ENCODE data around the gene CCDC160.
"Not testable (repeated sequence)": the region's sequence is repeated elsewhere in the genome, so short reads cannot be mapped to it uniquely, and the experiment has no call there.

Gene CCDC160

GRCh38 chrX:134236626-134237614 is at the start of gene CCDC160:
TSS of gene CCDC160 (plus strand) at chrX:134237182. CDS start at chrX:134244801, 7,619 bp downstream.
- H3K4me3 ChIP-seq (ENCODE audit: low read depth, low read length), result no peak within 1 kb of the TSS
- no peak for TF ChIP-seq CTCF (IDR thresholded peaks at IDR 0.05; ENCODE audit: borderline replicate concordance, insufficient read depth, low read depth, low read length)

- no peak for TF ChIP-seq CTCF (IDR thresholded peaks at IDR 0.05; ENCODE audit: borderline replicate concordance, insufficient read depth, low read depth, low read length)
- H3K4me3 ChIP-seq (ENCODE audit: low read depth, low read length), result no peak overlapping the region
These were observed 45.7 kb upstream of the CCDC160 start for GRCh38 chrX:134191281-134191680.

DNA sequence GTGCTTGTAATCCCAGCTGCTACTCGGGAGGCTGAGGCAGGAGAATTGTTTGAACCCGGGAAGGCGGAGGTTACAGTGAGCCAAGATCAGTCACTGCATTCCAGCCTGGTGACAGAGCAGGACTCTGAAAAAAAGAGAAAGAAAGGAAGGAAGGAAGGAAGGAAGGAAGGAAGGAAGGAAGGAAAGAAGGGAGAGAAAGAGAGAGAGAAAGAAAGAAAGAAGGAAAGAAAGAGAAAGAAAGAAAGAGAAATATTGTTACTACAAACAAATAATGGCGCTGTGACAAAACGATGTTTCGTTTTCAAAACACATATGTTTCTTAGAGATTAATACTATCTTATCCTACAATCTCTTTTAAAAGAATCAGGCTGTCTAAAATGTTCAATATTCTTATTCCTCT is 42.1 kb upstream of the CCDC160 start:
- TF ChIP-seq CTCF (IDR thresholded peaks at IDR 0.05; ENCODE audit: borderline replicate concordance, insufficient read depth, low read depth, low read length), result no peak

DNA sequence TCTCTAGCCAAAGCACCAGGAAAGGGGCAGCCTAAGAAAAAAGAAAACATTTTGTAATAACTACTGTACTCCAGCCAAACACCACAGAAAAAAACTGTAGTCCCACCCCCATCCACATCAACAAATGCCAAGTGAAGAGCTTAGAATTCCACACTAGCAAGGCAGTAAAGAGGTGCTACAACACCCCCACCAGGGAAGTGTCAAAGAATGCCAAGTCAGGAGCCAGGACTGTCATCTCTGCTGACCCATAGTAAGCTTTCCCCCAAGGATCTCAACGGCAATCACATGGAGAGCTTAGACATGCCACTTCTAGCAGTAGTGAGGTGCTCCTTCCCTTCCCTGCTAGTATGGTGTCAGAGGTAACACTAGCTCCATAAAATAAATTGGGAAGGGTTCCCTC is 34.4 kb upstream of the CCDC160 start:
- H3K4me3 ChIP-seq (ENCODE audit: low read depth, low read length), result no peak overlapping the region
- no peak for TF ChIP-seq CTCF (IDR thresholded peaks at IDR 0.05; ENCODE audit: borderline replicate concordance, insufficient read depth, low read depth, low read length)

More for the DNA sequence above, 42.1 kb upstream of the CCDC160 start:
- H3K4me3 ChIP-seq (ENCODE audit: low read depth, low read length), result no peak overlapping the region

DNA sequence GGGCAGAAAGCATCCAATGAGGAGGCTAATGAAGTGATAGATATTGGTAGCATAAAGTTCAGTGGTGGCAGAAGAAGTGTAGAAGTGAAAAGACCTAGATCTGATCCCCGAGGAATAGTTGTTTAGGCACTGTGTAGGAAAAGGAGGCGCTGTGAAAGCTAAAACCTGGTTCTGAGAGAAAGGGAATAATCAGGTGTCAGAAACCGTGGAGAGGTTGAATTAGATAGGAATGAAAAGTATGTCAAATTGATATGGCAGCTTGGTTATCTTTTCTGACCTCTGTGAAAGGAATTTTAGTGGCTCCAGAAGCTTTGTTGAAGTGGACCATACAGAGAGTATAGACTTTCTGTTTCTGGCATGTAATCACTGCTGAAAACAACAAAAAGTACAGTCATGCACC is 30.8 kb upstream of the CCDC160 start:
- no peak for TF ChIP-seq CTCF (IDR thresholded peaks at IDR 0.05; ENCODE audit: borderline replicate concordance, insufficient read depth, low read depth, low read length)

DNA sequence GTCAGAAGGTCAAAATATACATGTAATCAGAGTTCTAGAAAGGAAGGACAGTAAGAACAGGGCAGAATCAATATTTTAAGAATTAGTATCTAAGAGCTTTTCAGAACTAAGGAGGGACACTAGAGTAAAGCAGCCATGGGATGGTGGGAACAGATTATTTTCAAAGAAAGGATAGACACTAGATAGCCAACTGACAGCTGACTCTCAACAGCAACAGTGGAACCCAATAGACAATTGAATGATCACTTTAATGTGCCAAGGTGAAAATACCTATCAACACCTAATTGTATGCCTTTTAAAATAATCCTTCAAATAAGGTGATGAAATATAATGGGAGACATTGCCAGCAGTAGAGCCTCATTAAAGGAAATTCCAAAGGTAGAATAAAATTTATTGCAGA is 26.5 kb upstream of the CCDC160 start:
- H3K4me3 ChIP-seq (ENCODE audit: low read depth, low read length), result no peak overlapping the region
- TF ChIP-seq CTCF (IDR thresholded peaks at IDR 0.05; ENCODE audit: borderline replicate concordance, insufficient read depth, low read depth, low read length), result no peak

More for the DNA sequence above, 30.8 kb upstream of the CCDC160 start:
- no peak overlapping the region for H3K4me3 ChIP-seq (ENCODE audit: low read depth, low read length)

GRCh38 chrX:134235236-134235635 is 1.7 kb upstream of the CCDC160 start:
- no peak overlapping the region for H3K4me3 ChIP-seq (ENCODE audit: low read depth, low read length)
- TF ChIP-seq CTCF (IDR thresholded peaks at IDR 0.05; ENCODE audit: borderline replicate concordance, insufficient read depth, low read depth, low read length), result no peak

GRCh38 chrX:134238144-134238543 is 1.2 kb downstream of the CCDC160 start:
- not testable (repeated sequence) for H3K4me3 ChIP-seq (ENCODE audit: low read depth, low read length)

Data from GM12875 (cell line).